ENCODE results near the gene NSD1.
"Not testable (repeated sequence)": the region's sequence is repeated elsewhere in the genome, so short reads cannot be mapped to it uniquely, and the experiment has no call there.

- not testable (repeated sequence) for TF ChIP-seq CTCF (IDR thresholded peaks at IDR 0.05; ENCODE audit: insufficient read depth, low read length); GABPA (IDR thresholded peaks at IDR 0.05; ENCODE audit: low read depth); POLR2AphosphoS5 (IDR thresholded peaks at IDR 0.05; ENCODE audit: low read depth); REST (IDR thresholded peaks at IDR 0.05; ENCODE audit: insufficient replicate concordance, low read depth); SPI1 (IDR thresholded peaks at IDR 0.05; ENCODE audit: borderline replicate concordance, low read depth)
Measured at GRCh38 chr5:177177847-177178437, 44.4 kb downstream of the NSD1 start.
